CD4-positive, alpha-beta T cell treated with Interleukin-1 beta for 1 hour (primary cell): Measurements from ENCODE around the gene RGS10.
"Not testable (repeated sequence)": the region's sequence is repeated elsewhere in the genome, so short reads cannot be mapped to it uniquely, and the experiment has no call there.

Experiments used
- DNase-seq, 2 donors: peaks; one replicate each; pipeline ENCODE4 v3.0.0-alpha.2; 2020 to 2022

RGS10 gene

DNA sequence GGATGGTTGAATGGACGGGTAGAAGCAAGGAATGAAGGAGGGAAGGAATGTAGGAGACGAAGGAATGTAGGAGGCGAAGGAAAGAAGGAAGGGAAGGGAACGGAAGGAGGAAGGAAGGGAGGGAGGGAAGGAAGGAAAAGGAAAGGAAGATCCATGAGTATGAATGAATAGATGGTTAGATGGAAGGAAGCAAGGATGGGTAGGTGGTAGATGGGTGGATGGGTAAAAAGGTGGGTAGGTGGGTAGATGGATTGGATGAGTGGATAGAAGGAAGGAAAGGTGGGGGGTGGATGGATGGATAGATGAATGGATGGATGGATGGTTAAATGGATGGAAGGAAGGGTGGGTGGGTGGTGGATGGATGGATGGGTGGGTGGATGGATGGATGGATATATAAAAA is 77.4 kb downstream of the RGS10 start:
- no peak for DNase-seq

DNA sequence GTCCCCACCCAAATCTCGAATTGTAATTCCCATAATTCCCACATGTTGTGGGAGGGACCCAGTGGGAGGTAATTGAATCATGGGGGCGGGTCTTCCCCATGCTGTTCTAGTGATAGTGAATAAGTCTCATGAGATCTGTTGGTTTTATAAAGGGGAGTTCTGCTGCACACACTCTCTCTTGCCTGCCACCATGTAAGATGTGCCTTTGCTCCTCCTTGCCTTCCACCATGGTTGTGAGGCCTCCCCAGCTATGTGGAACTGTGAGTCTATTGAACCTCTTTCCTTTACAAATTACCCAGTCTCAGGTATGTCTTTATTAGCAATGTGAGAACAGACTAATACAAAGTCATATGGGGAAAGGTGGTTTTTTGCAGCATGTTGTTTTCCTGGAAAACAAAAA is 79.3 kb downstream of the RGS10 start:
- not testable (repeated sequence) for DNase-seq

- no peak for DNase-seq
Observed at GRCh38 chr10:119462773-119463172, 79.7 kb downstream of the RGS10 start.

GRCh38 chr10:119461923-119462322 is 80.6 kb downstream of the RGS10 start:
- no peak for DNase-seq

GRCh38 chr10:119461380-119461779 is 81.1 kb downstream of the RGS10 start:
- no peak for DNase-seq

DNA sequence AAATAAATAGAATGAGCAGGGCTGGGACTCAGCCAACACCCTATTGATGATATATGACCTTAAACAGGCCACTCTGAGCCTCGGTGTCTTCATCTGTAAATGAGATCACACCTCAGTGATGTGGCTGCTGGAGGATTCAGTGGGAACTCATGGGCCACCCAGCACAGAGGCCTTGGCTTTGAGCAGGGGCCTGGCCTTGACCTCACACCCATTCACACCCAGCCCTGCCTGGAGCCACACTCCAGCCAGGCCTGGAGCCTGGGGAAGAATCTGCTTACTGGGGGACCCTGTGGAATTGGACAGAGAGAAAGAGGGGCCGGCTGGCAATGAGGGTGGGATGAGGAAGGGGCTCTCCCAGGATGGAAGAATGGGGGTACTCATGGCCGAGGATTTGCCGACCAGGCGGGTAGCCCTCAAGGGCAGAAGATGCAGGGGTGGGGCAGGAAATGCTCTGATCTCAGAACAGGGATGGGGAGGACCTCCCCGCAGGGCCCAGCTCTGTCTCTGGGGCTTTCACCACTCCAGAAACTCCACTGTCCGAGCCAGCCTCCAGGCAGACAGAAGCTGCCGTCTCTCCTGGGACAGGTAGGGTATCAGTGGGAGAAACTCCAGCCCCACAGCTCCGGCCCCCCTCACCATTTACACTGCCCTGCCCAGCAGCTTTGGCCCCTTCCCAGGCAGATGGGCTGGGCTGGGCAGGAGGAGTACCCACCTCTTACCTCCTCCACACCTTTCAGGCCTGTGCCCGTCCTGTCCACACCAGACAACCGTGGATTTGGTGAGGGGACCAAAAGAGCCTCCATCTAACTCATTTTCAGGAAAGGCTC is 81.9 kb downstream of the RGS10 start:
- no peak for DNase-seq

DNA sequence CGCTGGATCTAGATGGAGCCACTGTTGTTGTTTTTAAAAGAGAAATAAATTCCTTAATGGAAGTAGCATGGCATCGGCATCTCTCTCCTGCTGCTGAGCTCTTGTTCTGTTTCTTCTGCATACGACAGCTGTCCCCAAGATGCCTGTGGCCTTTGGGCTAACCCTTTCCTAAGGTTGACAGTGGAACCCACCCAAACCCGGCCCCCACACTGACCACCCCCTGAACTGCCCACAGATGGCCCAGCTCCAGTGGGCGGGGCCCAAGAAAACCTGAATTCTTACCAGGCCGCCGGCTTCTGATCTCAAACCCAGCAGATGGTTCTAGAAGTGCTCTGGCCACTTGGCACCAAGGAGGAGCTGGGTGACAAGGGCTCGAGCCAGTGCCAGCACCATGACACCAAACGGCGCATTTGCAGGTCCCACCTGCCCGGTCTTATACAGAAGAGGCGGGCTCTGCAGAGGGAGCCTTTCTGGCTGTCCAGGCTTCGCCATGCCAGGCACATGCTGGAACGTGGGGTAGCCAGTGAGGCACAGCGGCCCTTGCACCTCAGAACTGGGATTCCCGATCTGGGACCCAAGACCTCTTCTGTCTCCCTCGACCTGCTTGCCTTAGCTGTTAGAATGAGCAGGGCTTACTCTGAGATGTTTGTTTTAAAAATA is 82.7 kb downstream of the RGS10 start:
- no peak for DNase-seq

- no peak for DNase-seq
Observed at GRCh38 chr10:119457966-119458766, 84.4 kb downstream of the RGS10 start.

DNA sequence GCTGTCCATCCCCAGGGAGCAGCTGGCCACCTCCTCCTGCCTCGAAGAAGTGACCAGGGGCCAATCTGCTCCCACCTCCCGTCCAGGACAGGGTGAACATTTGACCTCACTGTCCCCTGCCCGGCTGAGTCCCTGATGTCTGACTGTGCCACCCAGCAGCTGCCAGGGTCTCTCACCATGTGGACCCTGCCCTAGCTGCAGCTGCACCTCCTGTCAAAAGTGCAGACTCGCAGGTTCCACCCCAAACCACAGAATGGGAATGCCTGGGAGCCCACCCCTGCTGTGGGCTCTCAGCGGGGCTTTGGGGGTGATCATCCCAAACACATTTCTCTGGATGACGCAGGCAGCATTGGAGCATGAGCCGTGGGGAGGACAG is 86.1 kb downstream of the RGS10 start:
- DNase-seq, result no peak

DNA sequence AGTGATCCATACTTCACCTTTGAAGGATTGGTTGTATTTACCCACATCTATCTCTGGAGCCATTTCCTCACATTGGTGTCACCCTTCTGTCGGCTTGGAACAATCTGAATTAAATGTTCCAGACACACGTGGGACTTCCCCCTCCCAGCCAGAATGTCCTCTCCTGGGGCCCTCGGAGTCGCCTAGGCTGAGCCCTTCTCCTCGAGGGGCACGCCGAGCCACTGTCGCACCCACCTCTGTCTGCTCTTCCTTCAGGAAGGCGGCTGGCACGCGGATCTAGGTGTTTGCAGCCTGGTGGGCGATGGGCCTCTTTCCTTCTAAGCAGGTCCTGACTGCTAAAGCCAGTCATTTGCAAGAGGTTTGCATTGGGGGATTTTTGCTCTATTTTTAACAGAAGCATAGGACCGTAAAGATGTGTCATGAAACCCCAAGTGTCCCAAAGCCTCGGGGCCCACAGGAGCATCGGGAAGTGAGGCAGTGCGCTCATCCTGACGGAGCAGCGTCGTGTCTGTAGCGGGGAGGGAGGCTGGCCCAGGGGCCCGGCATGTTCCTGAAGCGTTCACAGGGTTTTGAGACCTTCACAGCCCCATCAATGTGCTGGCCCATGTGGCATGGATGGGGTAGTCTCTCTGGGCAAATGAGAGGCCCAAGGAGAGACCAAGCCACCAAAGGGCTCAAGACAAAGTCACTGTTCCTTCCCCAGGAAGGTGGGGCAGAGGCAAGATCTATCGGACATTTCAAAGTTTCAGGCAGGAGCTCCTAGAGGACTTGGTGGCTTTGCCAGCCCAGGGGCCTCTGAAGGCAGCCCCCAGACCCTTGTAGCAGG is 86.7 kb downstream of the RGS10 start:
- DNase-seq, result no peak

DNA sequence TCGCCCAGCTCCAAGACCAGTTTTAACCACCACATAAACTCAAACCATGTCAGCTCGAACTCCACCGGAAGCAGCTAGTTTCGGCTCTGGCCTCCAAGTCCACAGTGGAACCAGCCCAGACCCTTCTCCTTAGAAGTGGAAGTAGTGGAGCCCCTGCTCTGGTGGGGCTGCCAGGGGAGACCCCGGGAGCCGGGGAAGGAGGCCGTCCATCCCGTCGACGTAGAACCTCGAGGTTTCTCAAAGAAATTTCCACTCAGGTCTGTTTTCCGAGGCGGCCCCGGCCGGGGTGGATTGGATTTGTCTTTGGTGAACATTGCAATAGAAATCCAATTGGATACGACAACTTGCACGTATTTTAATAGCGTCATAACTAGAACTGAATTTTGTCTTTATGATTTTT is 87.5 kb downstream of the RGS10 start:
- no peak for DNase-seq

DNA sequence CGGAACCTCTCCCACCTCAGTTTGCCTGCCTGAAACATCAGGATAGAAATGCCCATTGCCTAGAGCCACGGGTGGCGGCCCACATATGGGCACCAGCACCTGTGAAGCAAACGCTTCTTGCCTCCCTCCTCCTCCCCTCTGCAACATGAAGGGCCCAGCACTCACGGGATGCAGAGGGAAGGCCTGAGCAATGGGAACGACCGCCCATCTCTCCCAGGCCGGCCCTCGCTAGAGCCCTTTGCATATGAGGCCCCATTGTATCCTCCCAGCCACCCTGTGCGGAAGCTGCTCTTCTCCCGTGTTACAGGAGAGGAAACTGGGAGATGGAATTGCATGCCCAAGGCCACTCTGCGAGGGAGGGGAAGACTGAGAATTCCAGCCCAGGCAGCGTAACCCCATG is 88.2 kb downstream of the RGS10 start:
- DNase-seq, result no peak

GRCh38 chr10:119453313-119453712 is 89.2 kb downstream of the RGS10 start:
- no peak for DNase-seq

DNA sequence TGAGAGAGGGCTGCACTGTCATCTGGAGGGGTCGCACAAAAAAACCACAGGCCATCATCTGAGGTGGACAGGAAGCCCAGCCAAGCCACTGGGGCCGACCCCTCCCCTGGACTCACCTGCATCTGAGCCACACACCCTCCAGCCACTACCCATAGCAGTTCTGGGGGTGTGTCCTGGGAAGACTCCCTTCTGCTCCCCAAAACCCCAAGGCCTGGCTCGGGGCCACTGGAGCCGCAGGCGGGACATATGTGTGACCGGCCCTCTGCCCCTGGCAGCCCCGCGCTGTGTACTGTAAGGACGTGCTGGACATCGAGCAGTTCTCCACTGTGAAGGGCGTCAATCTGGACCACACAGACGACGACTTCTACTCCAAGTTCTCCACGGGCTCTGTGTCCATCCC is 90.1 kb downstream of the RGS10 start:
- DNase-seq, result no peak

DNA sequence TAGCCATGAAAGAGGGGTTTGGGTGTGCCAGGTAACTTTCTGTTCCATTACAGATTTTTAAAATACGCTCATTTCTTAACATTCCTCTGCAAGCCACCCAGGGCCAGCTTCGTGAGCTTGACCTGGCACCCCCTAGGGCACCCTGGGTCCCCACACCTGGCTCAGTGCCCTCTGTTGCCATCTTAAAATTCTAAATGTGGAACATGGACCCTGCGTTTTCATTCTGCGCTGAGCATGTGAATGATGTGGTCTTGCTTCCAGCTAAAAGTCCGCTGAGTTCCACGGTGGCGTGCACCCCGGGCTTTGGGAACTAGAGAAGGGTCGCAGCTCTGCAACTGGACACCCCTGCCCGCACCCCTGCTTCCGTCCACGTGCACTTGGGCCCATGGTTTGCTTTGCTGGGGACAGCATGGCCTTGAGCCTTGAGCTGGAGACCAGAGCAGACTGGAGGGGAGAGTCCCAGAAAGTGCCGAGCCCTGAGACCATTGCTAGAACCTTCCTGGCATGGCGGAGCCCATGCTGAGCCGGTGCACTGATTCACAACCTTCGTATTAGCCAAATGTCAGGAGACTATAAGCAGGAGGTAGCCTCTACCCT is 91.1 kb downstream of the RGS10 start:
- no peak for DNase-seq

GRCh38 chr10:119450606-119451299 is 91.8 kb downstream of the RGS10 start:
- no peak for DNase-seq
